GM19023 (cell line): ENCODE measurements around the gene ACOT8.
"Not testable (repeated sequence)": the region's sequence is repeated elsewhere in the genome, so short reads cannot be mapped to it uniquely, and the experiment has no call there.

Experiments used
- ATAC-seq: cut with Tn5 transposase; IDR thresholded peaks from one replicate; pipeline ENCODE4 v1.9.1; 2021; ENCODE audit warnings: mild to moderate bottlenecking, moderate library complexity; ENCODE audit not compliant: unreplicated experiment

ACOT8 gene

GRCh38 chr20:45797955-45798354 lies 59.2 kb downstream of the ACOT8 start:
- ATAC-seq, result not testable (repeated sequence)

- ATAC-seq, result not testable (repeated sequence)
Observed at GRCh38 chr20:45797510-45797909, 59.7 kb downstream of the ACOT8 start.

DNA sequence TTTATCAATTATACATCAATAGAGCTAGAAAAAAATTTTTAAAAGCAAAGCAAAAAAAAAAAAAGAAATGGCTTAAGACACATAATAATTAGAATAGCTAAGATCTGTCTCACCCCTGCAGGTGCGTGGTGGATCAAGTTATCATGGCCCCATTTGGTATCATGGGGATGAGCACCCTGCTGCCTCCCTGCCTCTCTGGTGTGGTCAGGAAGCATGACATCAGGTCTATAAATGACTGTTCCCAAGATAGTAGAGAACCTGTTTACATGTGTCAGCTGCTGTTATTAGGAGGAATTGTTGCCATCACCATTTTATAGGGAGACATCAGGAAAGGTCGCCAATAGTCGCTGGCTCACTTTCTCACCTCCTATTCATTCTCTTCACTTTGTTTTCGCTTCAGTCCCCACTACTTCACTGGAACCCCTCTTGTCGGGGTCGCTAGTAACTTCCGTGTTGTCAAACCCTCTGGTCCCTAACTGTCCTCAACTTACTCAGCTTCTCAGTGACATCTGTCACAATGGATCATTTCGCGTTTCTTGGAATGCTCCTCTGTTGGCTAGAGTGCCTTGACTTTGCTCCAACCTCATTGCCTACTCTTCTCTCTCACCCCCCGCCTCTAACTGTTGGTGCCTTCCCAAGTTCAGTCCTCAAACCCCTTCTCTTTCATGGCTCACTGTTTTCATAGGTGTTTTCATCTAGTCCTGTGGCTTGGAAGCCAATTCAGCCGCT lies 60.7 kb downstream of the ACOT8 start:
- ATAC-seq, result no peak

DNA sequence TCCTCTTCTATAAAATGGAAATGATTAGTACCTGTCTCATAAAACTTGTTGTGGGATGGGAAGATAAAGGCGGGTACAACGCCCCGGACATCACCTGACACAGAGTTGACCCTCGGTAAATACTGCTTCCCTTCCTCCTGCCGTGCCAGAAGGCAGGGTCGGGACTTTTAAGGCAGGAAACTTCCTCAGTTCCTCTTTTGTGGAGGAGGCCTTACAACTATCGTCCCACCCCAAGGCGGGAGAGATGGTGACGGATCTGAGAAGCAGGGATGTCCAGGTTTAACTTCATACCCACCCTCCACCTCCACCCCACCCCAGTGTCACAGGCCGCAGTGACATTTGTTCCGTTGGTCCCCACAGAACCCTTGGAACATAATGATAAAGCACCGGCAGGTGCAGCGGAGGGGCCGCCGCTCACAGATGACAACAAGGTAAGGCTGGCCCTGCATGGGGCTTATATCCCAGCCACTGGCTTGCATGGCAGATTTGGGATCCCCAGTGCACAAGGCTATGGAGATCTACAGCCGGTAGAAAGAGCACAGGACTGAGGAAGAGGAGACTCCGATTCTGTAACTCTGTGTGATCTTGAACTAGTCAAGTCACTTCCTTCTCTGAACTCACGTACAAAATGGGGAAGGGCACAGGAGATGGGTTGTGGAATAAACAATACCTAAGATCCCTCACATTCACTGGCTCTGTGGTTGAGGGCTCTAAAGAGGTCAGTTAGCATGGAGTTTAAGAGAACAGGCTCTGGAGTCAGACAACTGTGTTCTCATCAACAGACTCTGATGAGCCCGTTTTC lies 64.7 kb downstream of the ACOT8 start:
- peak; percentile 5 for ATAC-seq
